ENCODE measurements around the gene NOP53.
"Not testable (repeated sequence)": the region's sequence is repeated elsewhere in the genome, so short reads cannot be mapped to it uniquely, and the experiment has no call there.

NOP53 gene

GRCh38 chr19:47745010-47745901 is at the start of gene NOP53:
Gene NOP53 (plus strand): TSS chr19:47745546. CDS start chr19:47745560, 14 bp downstream.
- peak; percentile 93 for DNase-seq

- no peak for DNase-seq
These were observed 48.7 kb upstream of the NOP53 start for GRCh38 chr19:47696635-47697034.

DNA sequence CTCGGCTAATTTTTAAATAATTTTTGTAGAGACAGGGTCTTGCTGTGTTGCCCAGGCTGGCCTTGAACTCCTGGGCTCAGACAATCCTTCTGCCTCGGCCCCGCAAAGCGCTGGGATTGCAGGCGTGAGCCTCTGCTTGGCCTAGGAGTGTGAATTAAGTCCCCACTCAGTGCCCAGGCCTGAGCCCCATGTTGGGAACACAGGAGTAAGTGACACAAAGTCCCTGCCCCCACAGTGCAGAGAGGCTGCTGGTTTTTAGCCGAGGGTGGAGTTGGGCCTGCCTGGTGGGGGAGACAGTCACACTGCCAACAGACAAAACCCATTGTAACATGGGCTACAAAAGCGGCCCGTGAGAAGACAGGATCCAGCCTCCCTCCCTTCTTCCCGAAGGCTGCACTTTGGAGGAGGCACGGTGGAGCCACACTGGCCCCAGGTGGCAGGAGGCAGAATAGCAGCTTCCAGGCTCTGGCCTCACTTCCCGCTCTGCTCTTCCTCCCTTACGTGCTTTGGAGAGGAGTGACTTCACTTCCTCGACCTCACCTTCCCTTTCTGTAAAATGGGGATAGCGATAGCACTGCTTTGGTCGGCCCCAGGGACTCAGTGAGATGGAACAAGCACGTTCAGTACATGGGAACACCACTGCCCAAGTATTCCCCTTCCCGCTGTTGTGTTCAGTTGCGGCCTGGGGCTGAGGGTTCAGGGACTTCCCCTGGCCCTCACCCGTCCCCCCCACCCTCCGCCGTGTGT is 47.3 kb upstream of the NOP53 start:
- peak; percentile 61 for DNase-seq

GRCh38 chr19:47698631-47699359 is 46.6 kb upstream of the NOP53 start:
- DNase-seq, result no peak

DNA sequence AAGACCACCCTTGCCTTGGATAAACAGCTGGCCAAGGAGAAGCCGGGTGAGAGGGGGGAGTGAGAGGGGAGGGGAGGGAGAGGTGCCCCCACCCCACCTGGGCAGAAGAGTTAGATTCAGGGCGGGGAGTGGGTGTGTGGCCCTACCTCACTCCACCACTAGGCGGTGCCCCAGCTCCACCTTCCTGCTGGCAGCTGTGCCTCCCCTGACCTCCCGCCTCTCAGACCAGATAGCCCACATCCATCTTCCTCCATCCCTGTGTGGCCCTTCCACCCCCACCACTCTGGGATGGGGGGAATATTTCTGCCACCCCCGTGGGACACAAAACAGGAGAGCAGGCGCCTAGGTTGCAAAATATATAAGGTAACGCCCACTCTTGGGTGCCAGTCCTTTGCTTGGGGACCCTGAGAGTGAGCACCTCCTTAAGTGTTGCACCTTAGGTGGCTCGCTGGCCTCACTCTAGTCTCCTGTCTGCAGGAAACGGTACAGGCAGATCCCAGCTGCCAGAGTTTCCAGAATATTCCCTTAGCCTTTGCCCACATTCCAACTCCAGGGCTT is 45.9 kb upstream of the NOP53 start:
- DNase-seq, result no peak

DNA sequence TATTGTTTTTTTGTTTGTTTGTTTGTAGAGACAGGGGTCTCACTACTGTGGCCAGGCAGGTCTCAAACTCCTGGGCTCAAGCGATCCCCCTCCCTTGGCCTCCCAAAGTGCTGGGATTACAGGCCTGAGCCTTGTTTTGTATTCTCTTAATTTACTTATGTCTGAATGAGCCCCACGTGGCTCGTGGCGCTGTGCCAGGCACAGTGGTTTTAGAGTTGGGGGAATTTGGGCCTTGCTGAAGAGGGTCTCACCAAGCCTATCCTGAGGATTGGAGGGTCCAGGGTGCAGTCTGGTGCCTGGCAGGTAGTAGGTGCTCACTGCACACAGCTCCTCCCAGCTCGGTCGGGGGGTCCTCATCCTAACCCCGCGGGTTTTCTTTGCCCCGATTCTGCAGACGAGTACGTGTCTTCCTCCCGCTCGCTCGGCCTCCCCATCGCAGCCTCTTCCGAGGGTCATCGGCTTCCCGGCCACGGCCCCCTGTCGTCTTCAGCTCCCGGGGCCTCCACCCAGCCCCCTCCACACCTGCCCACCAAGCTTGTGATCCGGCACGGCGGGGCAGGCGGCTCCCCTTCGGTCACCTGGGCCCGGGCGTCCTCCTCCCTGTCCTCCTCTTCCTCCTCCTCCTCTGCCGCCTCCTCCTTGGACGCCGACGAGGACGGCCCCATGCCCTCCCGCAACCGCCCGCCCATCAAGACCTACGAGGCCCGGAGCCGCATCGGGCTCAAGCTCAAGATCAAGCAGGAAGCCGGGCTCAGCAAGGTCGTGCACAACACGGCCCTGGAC is 44.2 kb upstream of the NOP53 start:
- DNase-seq, result no peak

DNA sequence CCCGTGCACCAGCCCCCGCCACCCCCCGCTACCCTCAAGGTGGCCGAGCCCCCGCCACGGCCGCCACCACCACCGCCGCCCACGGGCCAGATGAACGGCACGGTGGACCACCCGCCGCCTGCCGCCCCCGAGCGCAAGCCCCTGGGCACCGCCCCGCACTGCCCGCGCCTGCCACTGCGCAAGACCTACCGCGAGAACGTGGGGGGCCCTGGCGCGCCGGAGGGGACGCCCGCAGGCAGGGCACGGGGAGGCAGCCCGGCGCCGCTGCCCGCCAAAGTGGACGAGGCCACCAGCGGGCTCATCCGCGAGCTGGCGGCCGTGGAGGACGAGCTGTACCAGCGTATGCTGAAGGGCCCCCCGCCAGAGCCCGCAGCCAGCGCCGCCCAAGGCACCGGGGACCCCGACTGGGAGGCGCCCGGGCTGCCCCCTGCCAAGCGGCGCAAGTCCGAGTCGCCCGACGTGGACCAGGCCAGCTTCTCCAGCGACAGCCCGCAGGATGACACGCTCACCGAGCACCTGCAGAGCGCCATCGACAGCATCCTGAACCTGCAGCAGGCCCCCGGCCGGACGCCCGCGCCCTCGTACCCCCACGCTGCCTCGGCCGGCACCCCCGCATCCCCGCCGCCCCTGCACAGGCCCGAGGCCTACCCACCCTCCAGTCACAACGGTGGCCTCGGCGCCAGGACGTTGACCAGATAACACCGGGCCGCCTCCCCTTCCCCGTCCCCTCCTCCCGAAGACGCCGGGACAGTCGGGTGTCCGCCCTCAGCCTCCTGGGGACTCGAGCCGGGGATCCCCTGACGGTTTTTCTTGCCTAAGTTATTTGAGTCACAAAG is 43.4 kb upstream of the NOP53 start:
- DNase-seq, result no peak

GRCh38 chr19:47702671-47703070 is 42.7 kb upstream of the NOP53 start:
- no peak for DNase-seq

GRCh38 chr19:47703301-47703700 is 42.0 kb upstream of the NOP53 start:
- DNase-seq, result no peak

- DNase-seq, result no peak
These were observed 41.3 kb upstream of the NOP53 start for GRCh38 chr19:47704024-47704423.

- no peak for DNase-seq
These were observed 40.7 kb upstream of the NOP53 start for GRCh38 chr19:47704656-47705055.

- DNase-seq, result peak; percentile 27
These were observed 38.0 kb upstream of the NOP53 start for GRCh38 chr19:47707135-47707925.

GRCh38 chr19:47711652-47712242 is 33.6 kb upstream of the NOP53 start:
- DNase-seq, result no peak

DNA sequence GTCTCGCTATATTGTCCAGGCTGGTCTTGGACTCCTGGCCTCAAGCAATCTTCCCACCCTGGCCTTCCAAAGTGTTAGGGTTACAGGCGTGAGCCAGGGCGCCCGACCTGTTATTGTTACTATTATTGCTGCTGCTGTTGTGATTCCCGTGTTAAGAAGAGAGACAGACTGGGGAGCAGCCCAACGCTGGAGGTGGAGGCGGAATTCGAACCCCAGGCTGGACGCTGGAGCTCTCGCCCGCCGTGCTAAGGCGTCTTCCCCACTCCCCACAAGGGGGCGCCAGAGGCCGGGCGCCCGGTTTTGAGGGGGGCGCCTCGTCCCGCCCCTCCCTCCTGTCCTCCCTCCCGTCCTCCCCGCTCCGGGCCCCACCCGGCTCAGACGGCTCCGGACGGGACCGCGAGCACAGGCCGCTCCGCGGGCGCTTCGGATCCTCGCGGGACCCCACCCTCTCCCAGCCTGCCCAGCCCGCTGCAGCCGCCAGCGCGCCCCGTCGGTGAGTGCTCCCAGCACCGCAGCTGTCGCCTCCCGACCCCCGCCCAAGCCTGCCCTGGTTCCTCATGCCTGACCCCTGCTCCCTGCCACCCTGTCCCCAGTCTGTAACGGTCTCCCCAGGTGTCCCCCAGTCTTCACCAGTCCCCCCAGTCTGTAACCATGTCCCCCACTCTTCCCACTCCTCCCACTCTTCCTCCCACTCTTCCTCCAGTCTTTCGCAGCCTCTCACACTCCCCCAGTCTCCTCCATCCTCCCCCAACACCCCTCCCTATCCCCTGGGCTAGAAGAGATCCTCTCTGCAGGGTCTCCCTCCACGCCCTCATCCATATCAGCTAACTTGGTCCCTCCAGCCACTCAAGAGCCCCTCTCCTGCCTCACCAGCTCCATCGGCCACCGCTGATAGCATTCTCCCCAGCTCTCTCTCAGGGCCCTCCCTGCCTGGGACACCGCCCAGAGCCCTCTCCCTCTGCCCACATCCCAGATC is 32.0 kb upstream of the NOP53 start, which contains the start of gene EHD2:
Gene EHD2 (plus strand): TSS at position 377 of the 976 bp plus-strand sequence. CDS start 3,191 bp downstream, outside the sequence.
- no peak for DNase-seq

DNA sequence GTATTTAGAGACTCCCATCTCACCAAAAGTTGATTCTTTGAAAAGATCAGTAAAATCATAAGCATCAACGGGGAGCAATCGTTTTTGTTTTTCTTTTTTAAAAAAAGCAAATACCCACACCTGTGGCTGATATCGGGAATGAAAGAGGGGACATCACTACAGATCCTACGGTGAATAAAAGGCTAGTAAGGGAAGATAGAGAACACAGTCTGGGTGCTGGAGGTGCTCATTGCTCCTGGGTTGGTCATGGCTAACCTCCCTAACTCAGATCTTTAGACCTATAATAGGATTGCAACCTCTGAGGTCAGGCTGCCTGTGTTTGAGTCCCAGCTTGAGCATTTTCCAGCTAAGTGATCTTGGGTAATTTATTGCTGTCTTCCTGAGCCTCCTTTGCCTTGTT is 31.0 kb upstream of the NOP53 start:
- DNase-seq, result no peak

DNA sequence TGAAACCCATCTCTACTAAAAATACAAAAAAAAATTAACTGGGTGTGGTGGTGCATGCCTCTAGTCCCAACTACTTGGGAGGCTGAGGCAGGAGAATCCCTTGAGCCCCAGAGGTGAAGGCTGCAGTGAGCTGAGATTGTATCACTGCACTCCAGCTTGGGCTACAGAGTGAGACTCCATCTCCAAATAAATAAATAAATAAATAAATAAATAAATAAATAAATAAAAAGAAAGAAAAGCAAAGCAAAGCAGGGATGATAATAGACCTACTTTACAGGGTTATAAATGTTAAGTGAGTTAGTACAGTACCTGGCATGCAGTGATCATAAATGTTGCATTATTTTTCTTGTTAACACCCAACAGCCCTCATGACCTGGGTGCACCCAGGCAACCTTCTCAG is 30.5 kb upstream of the NOP53 start:
- DNase-seq, result not testable (repeated sequence)

- DNase-seq, result no peak
These were observed 28.9 kb upstream of the NOP53 start for GRCh38 chr19:47716270-47716937.
